H1 (cell line): ENCODE results near the gene SCART1. TPM values are rescaled to one million over a fixed set of nuclear protein-coding genes. Genes with fewer than 3 reads are reported as not detected.

Source experiments
- SAP30 ChIP-seq: fragments of 300-600 bp; sonication (generic); IDR thresholded peaks from 2 replicates; pipeline ENCODE4 v1.7.1; 2012; ENCODE audit warnings: low read length, moderate library complexity, mild to moderate bottlenecking, inconsistent platforms; ENCODE audit not compliant: insufficient read depth, insufficient replicate concordance
- polyA plus RNA-seq, 7 experiments: library from polyadenylated mRNA; depleted of rRNA in 3 of 7; stranded (reverse) in 5 of 7; unstranded in 2 of 7; fragments of >200 nt in 5 of 7; fragments of 200-250 nt in 2 of 7; gene quantifications; 1 replicate in 5 of 7; 2 replicates in 1 of 7; 4 replicates in 1 of 7; pipeline versions ENCODE4 v1.2.1 to v1.2.3, GENCODE V29; 2011 to 2013; ENCODE audit warnings: missing spikeins in 2 of 7, mixed read lengths in 2 of 7
- total RNA-seq: library from RNA; stranded (reverse); fragmentation: NEBNext Ultra II Directional; extraction: Animal tissue kit (Norgen Biotek cat#: 25700); gene quantifications from 2 replicates; pipeline ENCODE4 v1.2.1, GENCODE V29; 2021
- TF ChIP-seq, protein P1 (sequence below): fragments of 300-600 bp; sonication (generic); IDR thresholded peaks from 2 replicates; pipeline ENCODE4 v1.7.1; 2012; ENCODE audit warnings: low read length, moderate library complexity, mild to moderate bottlenecking, inconsistent platforms; ENCODE audit not compliant: insufficient replicate concordance
- TF ChIP-seq, protein P2 (sequence below), 3 experiments: IDR thresholded peaks; 1 replicate in 2 of 3; 2 replicates in 1 of 3; pipeline versions ENCODE4 v1.5.1 to v1.6.1; 2011; ENCODE audit warnings: low read length in 3 of 3, mild to moderate bottlenecking in 3 of 3, inconsistent platforms in 2 of 3, low read depth in 1 of 3, moderate library complexity in 1 of 3; ENCODE audit not compliant: insufficient read depth in 1 of 3; ENCODE audit errors: control extremely low read depth in 1 of 3

The SCART1 gene
- total and polyA plus RNA-seq, 2 of the 8 experiments (the other 6 are each of a cell fraction or from before 2014, with no cell fraction given) = 0.14 to 0.19 TPM

DNA sequence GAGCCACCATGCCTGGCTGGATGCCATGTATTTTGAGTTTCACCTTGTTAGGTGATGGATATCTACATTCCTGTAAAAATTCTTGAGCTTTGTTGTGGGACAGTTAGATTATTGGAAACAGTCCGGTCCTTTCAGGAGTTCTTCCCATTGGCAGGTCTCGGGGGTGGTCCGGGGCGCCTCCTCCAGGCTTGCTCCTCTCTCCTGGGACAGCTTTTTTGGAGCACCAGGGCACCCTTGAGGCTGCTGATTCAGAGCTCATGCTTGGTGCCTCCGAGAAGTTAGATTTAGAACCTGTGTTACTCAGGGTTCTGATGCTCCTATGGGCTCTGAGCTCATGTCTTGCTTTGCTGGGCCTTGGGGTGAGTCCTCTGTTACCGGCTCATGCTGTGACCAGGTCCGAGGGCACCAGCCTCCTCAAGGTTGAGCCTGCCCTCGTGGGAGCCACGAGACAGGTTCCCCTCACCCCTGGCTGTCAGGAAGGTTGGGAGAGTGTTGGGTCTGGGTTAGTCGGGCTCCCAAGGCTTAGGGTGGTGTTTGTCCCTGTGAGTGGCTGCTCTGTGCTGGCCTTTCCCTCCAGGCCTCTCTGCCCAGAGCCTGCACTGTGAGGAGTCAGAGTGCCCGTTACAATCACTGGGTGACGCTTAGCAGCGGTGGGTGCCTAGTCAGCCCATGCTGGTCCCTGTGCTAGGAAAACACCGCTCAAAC, 35.3 kb upstream of the SCART1 start (continued):
- TF ChIP-seq, protein P1, sequence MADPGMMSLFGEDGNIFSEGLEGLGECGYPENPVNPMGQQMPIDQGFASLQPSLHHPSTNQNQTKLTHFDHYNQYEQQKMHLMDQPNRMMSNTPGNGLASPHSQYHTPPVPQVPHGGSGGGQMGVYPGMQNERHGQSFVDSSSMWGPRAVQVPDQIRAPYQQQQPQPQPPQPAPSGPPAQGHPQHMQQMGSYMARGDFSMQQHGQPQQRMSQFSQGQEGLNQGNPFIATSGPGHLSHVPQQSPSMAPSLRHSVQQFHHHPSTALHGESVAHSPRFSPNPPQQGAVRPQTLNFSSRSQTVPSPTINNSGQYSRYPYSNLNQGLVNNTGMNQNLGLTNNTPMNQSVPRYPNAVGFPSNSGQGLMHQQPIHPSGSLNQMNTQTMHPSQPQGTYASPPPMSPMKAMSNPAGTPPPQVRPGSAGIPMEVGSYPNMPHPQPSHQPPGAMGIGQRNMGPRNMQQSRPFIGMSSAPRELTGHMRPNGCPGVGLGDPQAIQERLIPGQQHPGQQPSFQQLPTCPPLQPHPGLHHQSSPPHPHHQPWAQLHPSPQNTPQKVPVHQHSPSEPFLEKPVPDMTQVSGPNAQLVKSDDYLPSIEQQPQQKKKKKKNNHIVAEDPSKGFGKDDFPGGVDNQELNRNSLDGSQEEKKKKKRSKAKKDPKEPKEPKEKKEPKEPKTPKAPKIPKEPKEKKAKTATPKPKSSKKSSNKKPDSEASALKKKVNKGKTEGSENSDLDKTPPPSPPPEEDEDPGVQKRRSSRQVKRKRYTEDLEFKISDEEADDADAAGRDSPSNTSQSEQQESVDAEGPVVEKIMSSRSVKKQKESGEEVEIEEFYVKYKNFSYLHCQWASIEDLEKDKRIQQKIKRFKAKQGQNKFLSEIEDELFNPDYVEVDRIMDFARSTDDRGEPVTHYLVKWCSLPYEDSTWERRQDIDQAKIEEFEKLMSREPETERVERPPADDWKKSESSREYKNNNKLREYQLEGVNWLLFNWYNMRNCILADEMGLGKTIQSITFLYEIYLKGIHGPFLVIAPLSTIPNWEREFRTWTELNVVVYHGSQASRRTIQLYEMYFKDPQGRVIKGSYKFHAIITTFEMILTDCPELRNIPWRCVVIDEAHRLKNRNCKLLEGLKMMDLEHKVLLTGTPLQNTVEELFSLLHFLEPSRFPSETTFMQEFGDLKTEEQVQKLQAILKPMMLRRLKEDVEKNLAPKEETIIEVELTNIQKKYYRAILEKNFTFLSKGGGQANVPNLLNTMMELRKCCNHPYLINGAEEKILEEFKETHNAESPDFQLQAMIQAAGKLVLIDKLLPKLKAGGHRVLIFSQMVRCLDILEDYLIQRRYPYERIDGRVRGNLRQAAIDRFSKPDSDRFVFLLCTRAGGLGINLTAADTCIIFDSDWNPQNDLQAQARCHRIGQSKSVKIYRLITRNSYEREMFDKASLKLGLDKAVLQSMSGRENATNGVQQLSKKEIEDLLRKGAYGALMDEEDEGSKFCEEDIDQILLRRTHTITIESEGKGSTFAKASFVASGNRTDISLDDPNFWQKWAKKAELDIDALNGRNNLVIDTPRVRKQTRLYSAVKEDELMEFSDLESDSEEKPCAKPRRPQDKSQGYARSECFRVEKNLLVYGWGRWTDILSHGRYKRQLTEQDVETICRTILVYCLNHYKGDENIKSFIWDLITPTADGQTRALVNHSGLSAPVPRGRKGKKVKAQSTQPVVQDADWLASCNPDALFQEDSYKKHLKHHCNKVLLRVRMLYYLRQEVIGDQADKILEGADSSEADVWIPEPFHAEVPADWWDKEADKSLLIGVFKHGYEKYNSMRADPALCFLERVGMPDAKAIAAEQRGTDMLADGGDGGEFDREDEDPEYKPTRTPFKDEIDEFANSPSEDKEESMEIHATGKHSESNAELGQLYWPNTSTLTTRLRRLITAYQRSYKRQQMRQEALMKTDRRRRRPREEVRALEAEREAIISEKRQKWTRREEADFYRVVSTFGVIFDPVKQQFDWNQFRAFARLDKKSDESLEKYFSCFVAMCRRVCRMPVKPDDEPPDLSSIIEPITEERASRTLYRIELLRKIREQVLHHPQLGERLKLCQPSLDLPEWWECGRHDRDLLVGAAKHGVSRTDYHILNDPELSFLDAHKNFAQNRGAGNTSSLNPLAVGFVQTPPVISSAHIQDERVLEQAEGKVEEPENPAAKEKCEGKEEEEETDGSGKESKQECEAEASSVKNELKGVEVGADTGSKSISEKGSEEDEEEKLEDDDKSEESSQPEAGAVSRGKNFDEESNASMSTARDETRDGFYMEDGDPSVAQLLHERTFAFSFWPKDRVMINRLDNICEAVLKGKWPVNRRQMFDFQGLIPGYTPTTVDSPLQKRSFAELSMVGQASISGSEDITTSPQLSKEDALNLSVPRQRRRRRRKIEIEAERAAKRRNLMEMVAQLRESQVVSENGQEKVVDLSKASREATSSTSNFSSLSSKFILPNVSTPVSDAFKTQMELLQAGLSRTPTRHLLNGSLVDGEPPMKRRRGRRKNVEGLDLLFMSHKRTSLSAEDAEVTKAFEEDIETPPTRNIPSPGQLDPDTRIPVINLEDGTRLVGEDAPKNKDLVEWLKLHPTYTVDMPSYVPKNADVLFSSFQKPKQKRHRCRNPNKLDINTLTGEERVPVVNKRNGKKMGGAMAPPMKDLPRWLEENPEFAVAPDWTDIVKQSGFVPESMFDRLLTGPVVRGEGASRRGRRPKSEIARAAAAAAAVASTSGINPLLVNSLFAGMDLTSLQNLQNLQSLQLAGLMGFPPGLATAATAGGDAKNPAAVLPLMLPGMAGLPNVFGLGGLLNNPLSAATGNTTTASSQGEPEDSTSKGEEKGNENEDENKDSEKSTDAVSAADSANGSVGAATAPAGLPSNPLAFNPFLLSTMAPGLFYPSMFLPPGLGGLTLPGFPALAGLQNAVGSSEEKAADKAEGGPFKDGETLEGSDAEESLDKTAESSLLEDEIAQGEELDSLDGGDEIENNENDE = no peak
- no peak for TF ChIP-seq SAP30
- TF ChIP-seq, protein P2, sequence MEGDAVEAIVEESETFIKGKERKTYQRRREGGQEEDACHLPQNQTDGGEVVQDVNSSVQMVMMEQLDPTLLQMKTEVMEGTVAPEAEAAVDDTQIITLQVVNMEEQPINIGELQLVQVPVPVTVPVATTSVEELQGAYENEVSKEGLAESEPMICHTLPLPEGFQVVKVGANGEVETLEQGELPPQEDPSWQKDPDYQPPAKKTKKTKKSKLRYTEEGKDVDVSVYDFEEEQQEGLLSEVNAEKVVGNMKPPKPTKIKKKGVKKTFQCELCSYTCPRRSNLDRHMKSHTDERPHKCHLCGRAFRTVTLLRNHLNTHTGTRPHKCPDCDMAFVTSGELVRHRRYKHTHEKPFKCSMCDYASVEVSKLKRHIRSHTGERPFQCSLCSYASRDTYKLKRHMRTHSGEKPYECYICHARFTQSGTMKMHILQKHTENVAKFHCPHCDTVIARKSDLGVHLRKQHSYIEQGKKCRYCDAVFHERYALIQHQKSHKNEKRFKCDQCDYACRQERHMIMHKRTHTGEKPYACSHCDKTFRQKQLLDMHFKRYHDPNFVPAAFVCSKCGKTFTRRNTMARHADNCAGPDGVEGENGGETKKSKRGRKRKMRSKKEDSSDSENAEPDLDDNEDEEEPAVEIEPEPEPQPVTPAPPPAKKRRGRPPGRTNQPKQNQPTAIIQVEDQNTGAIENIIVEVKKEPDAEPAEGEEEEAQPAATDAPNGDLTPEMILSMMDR (IDR thresholded peaks at IDR 0.05; ENCODE audit: control extremely low read depth in 1 of 3, insufficient read depth in 1 of 3, low read depth in 1 of 3, low read length in 3 of 3) = no peak
